B cell (primary cell): ENCODE measurements around the gene CST7. TPM values are rescaled to one million over a fixed set of nuclear protein-coding genes. Genes with fewer than 3 reads are reported as not detected.
A peak's percentile ranks its signal among the peaks of the same experiment; 100 is the strongest.

Source experiments
- ATAC-seq: fragments of 200-7000 bp; cut with Tn5 transposase; one replicate; pipeline ENCODE4 v1.10.0; 2021; ENCODE audit warnings: low read depth, mild to moderate bottlenecking, moderate number of reproducible peaks, moderate library complexity
- CTCF ChIA-PET: fragments of 350-600 bp; sonication (Branson Sonifier 250); formaldehyde crosslinking; loops from one replicate; lab custom pipeline; 2021; ENCODE audit warnings: antibody characterized with exemption, inconsistent platforms; lab: Charles Lee
- POLR2A ChIA-PET: fragments of 350-600 bp; sonication (Branson Sonifier 250); formaldehyde crosslinking; loops from one replicate; lab custom pipeline; 2021; ENCODE audit warnings: antibody characterized with exemption; lab: Charles Lee
- DNase-seq: peaks from one replicate; pipeline ENCODE4 v3.0.0; 2013
- H2AFZ ChIP-seq: 2 replicates; pipeline ENCODE4 v1.6.1; 2012; ENCODE audit warnings: mild to moderate bottlenecking, low read depth, low read length; ENCODE audit not compliant: insufficient read depth, poor library complexity, severe bottlenecking
- H3K27ac ChIP-seq, 2 donors: 1 replicate in 1 of 2; 2 replicates in 1 of 2; pipeline ENCODE4 v1.5.1; 2012 to 2013; ENCODE audit warnings: low read length in 2 of 2, mild to moderate bottlenecking in 2 of 2, moderate library complexity in 1 of 2
- H3K27me3 ChIP-seq, 4 experiments: fragments of 200-600 bp in 1 of 4; sonication (generic) in 1 of 4; replicated peaks in 1 of 4; 1 replicate in 2 of 4; 2 replicates in 2 of 4; pipeline versions ENCODE4 v1.6.1 to v1.7.0; 2013 to 2016; ENCODE audit warnings: low read length in 3 of 4, mild to moderate bottlenecking in 2 of 4, mixed read lengths in 1 of 4, moderate library complexity in 1 of 4; ENCODE audit not compliant: insufficient read depth in 4 of 4, control insufficient read depth in 3 of 4; ENCODE audit errors: control extremely low read depth in 1 of 4
- H3K36me3 ChIP-seq, 2 experiments: replicated peaks in 1 of 2; 1 replicate in 1 of 2; 2 replicates in 1 of 2; pipeline versions ENCODE4 v1.6.1 to v1.7.1; 2013; ENCODE audit warnings: low read length in 1 of 2; ENCODE audit not compliant: insufficient read depth in 2 of 2, control insufficient read depth in 1 of 2; ENCODE audit errors: control extremely low read depth in 1 of 2, extremely low read depth in 1 of 2
- H3K4me1 ChIP-seq, 2 donors: fragments of 200-600 bp in 1 of 2; sonication (generic) in 1 of 2; 1 replicate in 1 of 2; 2 replicates in 1 of 2; pipeline versions ENCODE4 v1.5.1 to v1.6.1; 2013 to 2017; ENCODE audit warnings: low read length in 2 of 2; ENCODE audit not compliant: control insufficient read depth in 2 of 2, insufficient read depth in 2 of 2
- H3K4me2 ChIP-seq: replicated peaks from 2 replicates; pipeline ENCODE3; 2012; ENCODE audit warnings: mild to moderate bottlenecking, low read depth, low read length; ENCODE audit not compliant: poor library complexity, severe bottlenecking
- H3K4me3 ChIP-seq, 5 experiments: fragments of 200-600 bp in 1 of 5; sonication (generic) in 1 of 5; 1 replicate in 3 of 5; 2 replicates in 2 of 5; pipeline versions ENCODE4 v1.5.1 to v1.7.0; 2011 to 2016; ENCODE audit warnings: low read length in 4 of 5, mild to moderate bottlenecking in 4 of 5, low read depth in 2 of 5, control low read depth in 1 of 5, moderate library complexity in 1 of 5; ENCODE audit not compliant: insufficient read depth in 1 of 5; ENCODE audit errors: control extremely low read depth in 1 of 5, extremely low read depth in 1 of 5
- H3K79me2 ChIP-seq: fragments of 200-600 bp; sonication (generic); one replicate; pipeline ENCODE4 v1.6.0; 2016; ENCODE audit warnings: low read length; ENCODE audit not compliant: control insufficient read depth, insufficient read depth
- H3K9ac ChIP-seq: fragments of 200-600 bp; sonication (generic); 2 replicates; pipeline ENCODE4 v1.6.1; 2017; ENCODE audit warnings: mild to moderate bottlenecking, low read length, moderate library complexity
- H3K9me3 ChIP-seq, 3 donors: one replicate each; pipeline versions ENCODE4 v1.6.1 to v1.7.1; 2013; ENCODE audit warnings: low read length in 2 of 3; ENCODE audit not compliant: control insufficient read depth in 2 of 3, insufficient read depth in 1 of 3; ENCODE audit errors: control extremely low read depth in 1 of 3
- H4K20me1 ChIP-seq: 2 replicates; pipeline ENCODE4 v1.6.0; 2012; ENCODE audit warnings: mild to moderate bottlenecking, low read length; ENCODE audit not compliant: insufficient read depth, control insufficient read depth, poor library complexity, severe bottlenecking
- H3K27ac Mint-ChIP-seq: one replicate; pipeline ENCODE4 v1.8.0; 2021; ENCODE audit warnings: mixed read lengths
- H3K27me3 Mint-ChIP-seq: one replicate; pipeline ENCODE4 v1.8.0; 2021; ENCODE audit warnings: mixed read lengths
- H3K4me1 Mint-ChIP-seq: one replicate; pipeline ENCODE4 v1.8.0; 2021; ENCODE audit warnings: mixed read lengths
- H3K4me3 Mint-ChIP-seq: one replicate; pipeline ENCODE4 v1.8.0; 2021; ENCODE audit warnings: mixed read lengths
- H3K9me3 Mint-ChIP-seq: one replicate; pipeline ENCODE4 v1.8.0; 2022; ENCODE audit warnings: mixed read lengths; ENCODE audit not compliant: insufficient read depth
- EZH2 ChIP-seq: IDR thresholded peaks from 2 replicates; pipeline ENCODE4 v1.6.1; 2012; ENCODE audit warnings: borderline replicate concordance, low read depth, mild to moderate bottlenecking, moderate library complexity, low read length; ENCODE audit not compliant: insufficient read depth, poor library complexity, severe bottlenecking
- WGBS: methylation state at CpG from one replicate; pipeline ENCODE4 v1.1.5; 2013; ENCODE audit warnings: missing lambda C conversion rate; ENCODE audit not compliant: insufficient coverage; 5-methylcytosine and 5-hydroxymethylcytosine counted together
- intact Hi-C: fragments of 100-400 bp; cut with micrococcal nuclease; formaldehyde crosslinking; loops from one replicate; pipeline ENCODE4 v1.10.0; 2022
- polyA plus RNA-seq: library from polyadenylated mRNA; depleted of rRNA; stranded (reverse); fragments of >200 nt; gene quantifications from 2 replicates; pipeline ENCODE4 v1.2.3, GENCODE V29; 2012
- total RNA-seq, 2 donors: library from RNA; stranded (reverse); fragments of 120-200 nt in 1 of 2; gene quantifications; 1 replicate in 1 of 2; 2 replicates in 1 of 2; pipeline versions ENCODE4 v1.2.3 to v1.2.4, GENCODE V29; 2013 to 2022
- TF ChIP-seq, protein P1 (sequence below): fragments of 200-600 bp; IDR thresholded peaks from one replicate; pipeline ENCODE4 v1.8.0; 2022; ENCODE audit warnings: antibody characterized with exemption, mild to moderate bottlenecking

The CST7 gene
- total and polyA plus RNA-seq, 2 donors (not counting 1 experiment from before 2014, with no cell fraction given): 0.94 to 3.4 TPM

DNA sequence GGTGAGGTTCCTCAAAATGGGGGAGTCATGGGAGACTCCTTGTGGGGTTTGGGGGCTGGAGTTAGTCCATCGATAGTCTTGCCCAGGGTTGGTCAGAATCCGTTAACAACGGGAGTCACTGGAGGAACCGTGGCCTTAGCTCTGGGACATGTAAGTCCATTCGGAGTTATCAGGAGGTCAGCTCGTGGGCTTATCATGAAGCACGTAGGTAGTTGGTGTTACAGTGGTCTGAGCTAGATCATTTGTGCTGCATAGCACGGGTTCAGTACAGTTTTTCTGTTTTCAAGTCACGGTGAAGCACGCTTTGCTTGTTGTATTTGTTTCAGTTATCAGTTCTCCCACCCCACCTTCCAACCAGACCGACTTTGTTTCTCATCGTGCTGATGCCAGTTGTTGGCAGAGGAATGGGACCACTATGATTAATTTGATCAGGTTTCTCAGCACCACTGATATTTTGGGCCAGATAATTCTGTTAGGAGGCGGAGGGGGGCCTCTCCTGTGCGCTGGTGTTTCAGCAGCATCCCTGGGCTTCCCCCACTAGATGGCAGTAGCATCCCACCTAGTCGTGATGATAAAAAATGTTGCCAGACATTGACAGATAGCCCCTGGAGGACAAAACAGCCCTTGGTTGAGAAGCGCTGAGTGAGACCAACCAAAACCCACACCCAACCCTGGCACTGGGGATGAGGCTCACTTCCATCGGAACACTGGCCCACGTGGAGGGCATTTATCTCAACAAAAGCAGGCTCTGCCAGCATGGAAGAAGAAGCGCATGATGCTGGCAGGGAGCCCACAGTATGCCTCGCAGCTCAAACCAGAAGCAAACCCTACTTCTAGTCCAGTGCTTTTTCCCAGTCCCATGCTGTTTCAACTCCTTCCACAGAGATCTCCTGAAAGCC, 45.6 kb downstream of the CST7 start:
- no peak overlapping the region for H3K4me3 ChIP-seq
- Mint-ChIP-seq H3K27ac (peak overlapping the region; percentile 88), H3K9me3 (no peaks in the 10 kb centered on the region), H3K27me3 (no peaks in the 10 kb centered on the region), H3K4me3 (peak overlapping the region; percentile 68), H3K4me1 (peaks cover 46% of the 10 kb centered on the region)
- peaks cover 15 to 29% of the 10 kb centered on the region in 2 donors for H3K4me1 ChIP-seq
- peaks cover 26% of the 10 kb centered on the region for H3K79me2 ChIP-seq
- DNase-seq (peak; percentile 89), ATAC-seq (peak; percentile 50)
- no peak for TF ChIP-seq EZH2
- TF ChIP-seq, protein P1, sequence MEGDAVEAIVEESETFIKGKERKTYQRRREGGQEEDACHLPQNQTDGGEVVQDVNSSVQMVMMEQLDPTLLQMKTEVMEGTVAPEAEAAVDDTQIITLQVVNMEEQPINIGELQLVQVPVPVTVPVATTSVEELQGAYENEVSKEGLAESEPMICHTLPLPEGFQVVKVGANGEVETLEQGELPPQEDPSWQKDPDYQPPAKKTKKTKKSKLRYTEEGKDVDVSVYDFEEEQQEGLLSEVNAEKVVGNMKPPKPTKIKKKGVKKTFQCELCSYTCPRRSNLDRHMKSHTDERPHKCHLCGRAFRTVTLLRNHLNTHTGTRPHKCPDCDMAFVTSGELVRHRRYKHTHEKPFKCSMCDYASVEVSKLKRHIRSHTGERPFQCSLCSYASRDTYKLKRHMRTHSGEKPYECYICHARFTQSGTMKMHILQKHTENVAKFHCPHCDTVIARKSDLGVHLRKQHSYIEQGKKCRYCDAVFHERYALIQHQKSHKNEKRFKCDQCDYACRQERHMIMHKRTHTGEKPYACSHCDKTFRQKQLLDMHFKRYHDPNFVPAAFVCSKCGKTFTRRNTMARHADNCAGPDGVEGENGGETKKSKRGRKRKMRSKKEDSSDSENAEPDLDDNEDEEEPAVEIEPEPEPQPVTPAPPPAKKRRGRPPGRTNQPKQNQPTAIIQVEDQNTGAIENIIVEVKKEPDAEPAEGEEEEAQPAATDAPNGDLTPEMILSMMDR: peak; percentile 93
- H3K9me3 ChIP-seq: no peaks in the 10 kb centered on the region
- intact Hi-C loops: loop anchor here (1.0 kb wide), 3 partner anchors 71 to 405 kb away; no protein-coding TSS in a partner anchor
- no peaks in the 10 kb centered on the region for H4K20me1 ChIP-seq
- ChIA-PET POLR2A (interaction anchor here (0.5 to 2.4 kb wide), 3 partner anchors 63 to 703 kb away, joined by 3 to 11 read pairs (median 6); partner anchors contain the start of gene ACSS1), CTCF (interaction anchor here (0.8 to 9.8 kb wide), 25 partner anchors 11 to 413 kb away, joined by 3 to 250 read pairs (median 4); partner anchors contain the start of genes ACSS1, ENTPD6 and GINS1)
- H3K9ac ChIP-seq: no peak overlapping the region
- H3K27me3 ChIP-seq: no peaks in the 10 kb centered on the region
- WGBS: 47% methylated on average over 15 of the region's 20 CpGs
- peak overlapping the region; percentile 28 for H3K4me2 ChIP-seq
- H3K36me3 ChIP-seq: no peaks in the 10 kb centered on the region
- H3K27ac ChIP-seq: no peak overlapping the region
- H2AFZ ChIP-seq: no peak overlapping the region
